ENCODE data around the gene CTSS. TPM values are rescaled to one million over a fixed set of nuclear protein-coding genes. Genes with fewer than 3 reads are reported as not detected.
"Not testable (repeated sequence)": the region's sequence is repeated elsewhere in the genome, so short reads cannot be mapped to it uniquely, and the experiment has no call there.

The CTSS gene
- 0.38 and 1.1 TPM in 2 replicates for total RNA-seq (2014; rRNA removed; shearing (Covaris generic))
- 1.4 TPM in 1 of 2 replicates, not detected in the other for polyA plus RNA-seq (2014; cell fraction: nucleus; rRNA removed)

GRCh38 chr1:150765296-150765976, at the start of gene CTSS:
CTSS (minus strand) TSS chr1:150765778; CDS start chr1:150764763, 1,015 bp downstream.
- DNase-seq (ENCODE audit: extremely low read depth, low read depth) = no peak

GRCh38 chr1:150813028-150813707, 47.6 kb upstream of the CTSS start:
- DNase-seq (ENCODE audit: extremely low read depth, low read depth) = peak; percentile 71

DNA sequence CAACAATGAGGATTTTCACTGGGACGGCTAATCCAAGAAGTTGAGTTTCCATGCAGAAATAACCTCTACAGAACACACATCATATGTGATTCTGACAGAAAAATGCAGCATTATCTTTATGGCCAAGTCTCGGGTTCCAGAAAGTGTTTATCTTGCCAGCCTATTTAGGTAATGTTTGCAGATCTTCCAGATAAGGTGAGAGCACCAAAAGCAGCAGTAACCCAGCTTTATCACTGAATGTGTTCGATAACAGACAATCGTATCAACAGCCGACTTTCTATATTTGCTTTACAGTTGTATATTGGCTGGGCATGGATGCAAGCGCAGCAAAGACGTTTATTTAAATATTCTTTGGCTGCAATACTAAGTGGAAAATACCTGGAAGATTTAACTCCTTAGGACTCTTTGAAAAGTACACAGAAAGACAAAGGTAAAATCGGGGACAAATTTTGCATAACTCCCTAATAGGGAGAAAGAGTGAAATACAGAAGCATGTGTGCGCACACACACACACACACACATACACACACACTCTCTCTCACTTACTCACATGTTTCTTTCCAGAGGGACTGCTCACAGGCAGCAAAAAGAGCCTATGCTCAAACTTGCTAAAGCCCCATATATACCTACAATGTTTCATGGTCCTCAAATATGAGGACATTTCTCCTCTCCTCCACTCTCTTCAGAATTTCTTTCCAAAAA, 45.5 kb upstream of the CTSS start:
- DNase-seq (ENCODE audit: extremely low read depth, low read depth) = no peak

- DNase-seq (ENCODE audit: extremely low read depth, low read depth) = no peak
These were observed 44.1 kb upstream of the CTSS start for GRCh38 chr1:150809651-150810050.

- DNase-seq (ENCODE audit: extremely low read depth, low read depth) = no peak
These were observed 43.3 kb upstream of the CTSS start for GRCh38 chr1:150808846-150809245.

GRCh38 chr1:150808121-150808520, 42.5 kb upstream of the CTSS start, which contains the start of gene CTSK:
CTSK (minus strand) TSS chr1:150808260; CDS start chr1:150806805, 1,455 bp downstream.
- no peak for DNase-seq (ENCODE audit: extremely low read depth, low read depth)

DNA sequence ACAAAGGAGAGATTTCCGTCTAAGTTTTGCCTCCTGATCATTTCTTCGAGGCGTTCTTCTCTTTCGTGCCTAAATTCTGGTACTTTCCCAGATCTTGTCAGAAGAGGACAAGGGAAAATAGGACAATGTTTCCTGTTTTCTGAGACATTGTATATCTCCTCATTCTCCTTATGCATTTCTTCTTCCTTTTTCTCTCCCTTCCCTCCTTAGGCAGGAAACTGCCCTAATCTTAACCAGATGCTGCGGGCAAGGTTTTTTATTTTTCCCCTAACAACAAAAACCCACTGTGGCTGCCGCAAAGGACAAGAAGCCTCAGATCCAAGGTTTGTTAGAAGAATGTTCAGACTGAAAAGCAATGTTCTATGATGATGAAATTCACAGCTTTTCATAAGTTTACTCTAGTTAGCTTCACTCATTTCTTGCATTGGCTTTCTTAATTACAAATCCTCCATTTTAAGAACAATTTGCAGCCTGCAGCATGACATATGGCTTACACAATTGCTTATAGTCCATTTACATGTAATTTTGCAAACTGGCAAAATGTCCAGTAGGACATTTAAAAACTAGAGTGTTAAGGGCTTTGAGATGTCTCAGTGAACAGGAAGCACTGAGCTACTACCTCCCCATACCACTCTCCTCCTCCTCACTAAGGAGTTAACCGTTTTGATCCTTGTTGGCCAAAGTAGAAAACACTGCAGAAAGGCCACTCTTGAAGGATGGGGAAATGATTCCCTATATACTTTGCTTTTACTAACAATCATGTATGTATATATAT, 41.9 kb upstream of the CTSS start:
- DNase-seq (ENCODE audit: extremely low read depth, low read depth) = no peak

DNA sequence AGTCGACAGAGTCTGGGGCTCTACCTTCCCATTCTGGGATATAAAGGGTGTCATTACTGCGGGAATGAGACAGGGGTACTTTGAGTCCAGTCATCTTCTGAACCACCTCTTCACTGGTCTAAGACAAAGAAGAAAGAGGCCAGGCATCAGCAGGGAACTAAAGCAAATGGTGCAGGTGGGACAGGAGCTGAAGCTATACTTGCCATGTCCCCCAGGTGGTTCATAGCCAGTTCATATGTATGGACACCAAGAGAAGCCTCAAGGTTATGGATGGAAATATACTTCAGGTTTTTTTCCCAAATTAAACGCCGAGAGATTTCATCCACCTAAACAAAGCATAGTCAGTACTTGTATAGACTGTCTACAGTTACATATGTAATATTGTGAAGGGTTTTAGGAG, 40.3 kb upstream of the CTSS start:
- no peak for DNase-seq (ENCODE audit: extremely low read depth, low read depth)

GRCh38 chr1:150804671-150805070, 39.1 kb upstream of the CTSS start:
- no peak for DNase-seq (ENCODE audit: extremely low read depth, low read depth)

- no peak for DNase-seq (ENCODE audit: extremely low read depth, low read depth)
These were observed 33.5 kb upstream of the CTSS start for GRCh38 chr1:150799089-150799488.

GRCh38 chr1:150798525-150798924, 32.9 kb upstream of the CTSS start:
- no peak for DNase-seq (ENCODE audit: extremely low read depth, low read depth)

DNA sequence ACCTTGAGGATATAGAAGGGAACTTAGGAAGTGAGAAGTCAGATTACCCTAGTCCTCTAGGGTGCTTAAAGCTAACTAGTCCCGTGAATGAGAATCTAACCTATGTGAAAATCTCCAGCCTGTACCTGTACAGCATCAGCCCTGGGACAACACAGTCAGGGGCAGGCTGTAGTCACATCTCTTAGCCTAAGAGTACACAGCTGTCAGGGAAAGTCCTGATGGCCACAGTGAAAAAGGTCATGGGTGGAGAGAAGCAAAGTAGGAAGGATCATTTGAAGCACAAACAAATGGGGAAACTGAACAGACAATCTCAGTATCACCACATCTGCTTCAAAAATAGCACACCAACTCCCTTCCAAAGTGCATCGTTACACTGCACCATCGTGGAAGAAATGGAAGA, 30.8 kb upstream of the CTSS start:
- no peak for DNase-seq (ENCODE audit: extremely low read depth, low read depth)

DNA sequence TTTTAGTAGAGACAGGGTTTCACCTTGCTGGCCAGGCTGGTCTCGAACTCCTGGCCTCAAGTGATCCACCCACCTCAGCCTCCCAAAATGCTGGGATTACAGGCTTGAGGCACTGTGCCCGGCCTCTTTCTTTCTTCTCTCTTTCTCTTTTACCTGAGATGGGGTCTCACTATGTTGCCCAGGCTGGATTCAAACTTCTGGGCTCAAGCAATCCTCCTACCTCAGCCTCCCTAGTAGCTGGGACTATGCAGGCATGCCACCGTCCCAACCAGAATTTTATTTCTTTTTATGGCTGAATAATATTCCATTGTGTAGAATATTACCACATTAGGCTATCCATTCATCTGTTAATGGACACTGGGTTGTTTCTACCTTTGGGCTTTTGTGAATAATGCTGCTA, 28.2 kb upstream of the CTSS start:
- DNase-seq (ENCODE audit: extremely low read depth, low read depth) = not testable (repeated sequence)

DNA sequence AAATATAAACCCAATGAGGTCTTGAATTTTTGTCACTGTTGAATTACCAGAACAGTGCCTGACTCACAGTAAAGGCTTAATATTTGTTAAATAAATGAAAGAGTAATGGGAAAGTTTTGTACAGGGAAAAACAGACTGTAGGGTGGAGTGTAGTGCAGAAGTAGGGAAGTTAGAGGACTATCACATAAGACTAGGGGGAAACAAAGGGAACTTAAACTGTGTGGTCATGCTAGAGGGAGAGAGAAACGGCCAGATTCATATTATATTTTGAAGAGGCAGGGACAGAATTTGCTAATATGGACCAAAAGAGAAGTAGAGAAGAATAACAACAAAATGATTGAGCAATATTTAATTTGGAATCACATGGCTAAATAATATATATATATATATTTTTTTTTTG, 27.6 kb upstream of the CTSS start:
- no peak for DNase-seq (ENCODE audit: extremely low read depth, low read depth)

DNA sequence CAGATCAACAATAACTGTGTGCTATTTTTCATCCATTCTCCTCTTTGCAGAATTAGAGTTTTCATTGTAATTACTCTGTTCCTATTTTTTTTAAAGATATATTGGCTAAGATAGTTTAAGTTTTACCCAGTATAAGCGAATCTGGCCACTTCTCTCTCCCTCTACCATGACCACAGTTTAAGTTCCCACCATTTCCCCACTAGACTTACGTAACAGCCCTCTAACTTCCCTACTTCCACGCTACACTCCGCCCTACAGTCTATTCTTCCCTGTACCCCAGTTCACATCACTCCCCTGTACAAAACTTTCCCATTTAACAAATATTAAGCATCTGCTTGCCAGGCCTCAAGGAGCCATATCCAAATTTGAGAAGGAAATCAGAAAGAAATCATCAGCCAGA, 26.0 kb upstream of the CTSS start:
- DNase-seq (ENCODE audit: extremely low read depth, low read depth) = no peak

GRCh38 chr1:150789396-150789795, 23.8 kb upstream of the CTSS start:
- no peak for DNase-seq (ENCODE audit: extremely low read depth, low read depth)

GRCh38 chr1:150788946-150789345, 23.4 kb upstream of the CTSS start:
- no peak for DNase-seq (ENCODE audit: extremely low read depth, low read depth)

GRCh38 chr1:150787455-150787854, 21.9 kb upstream of the CTSS start:
- DNase-seq (ENCODE audit: extremely low read depth, low read depth) = no peak

DNA sequence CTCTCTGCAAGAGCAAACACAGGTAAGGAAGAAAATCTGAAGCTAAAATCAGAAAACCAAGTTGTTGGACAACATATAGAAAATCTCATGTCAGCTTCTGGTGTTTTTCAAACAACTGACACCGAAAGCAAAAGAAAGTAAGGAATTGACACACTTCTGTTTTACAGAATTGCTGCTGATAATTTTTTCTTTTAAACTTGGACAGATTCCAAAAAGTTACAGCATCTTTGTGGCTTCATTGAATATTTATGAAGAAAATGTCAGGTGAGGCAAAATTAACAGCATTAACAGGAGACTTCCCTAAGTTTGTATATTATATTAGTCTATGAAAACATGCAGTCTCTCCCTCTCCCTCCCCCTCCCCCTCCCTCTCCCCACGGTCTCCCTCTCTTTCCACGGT, 14.9 kb upstream of the CTSS start:
- no peak for DNase-seq (ENCODE audit: extremely low read depth, low read depth)

- no peak for DNase-seq (ENCODE audit: extremely low read depth, low read depth)
These were observed 12.8 kb upstream of the CTSS start for GRCh38 chr1:150778409-150778808.

DNA sequence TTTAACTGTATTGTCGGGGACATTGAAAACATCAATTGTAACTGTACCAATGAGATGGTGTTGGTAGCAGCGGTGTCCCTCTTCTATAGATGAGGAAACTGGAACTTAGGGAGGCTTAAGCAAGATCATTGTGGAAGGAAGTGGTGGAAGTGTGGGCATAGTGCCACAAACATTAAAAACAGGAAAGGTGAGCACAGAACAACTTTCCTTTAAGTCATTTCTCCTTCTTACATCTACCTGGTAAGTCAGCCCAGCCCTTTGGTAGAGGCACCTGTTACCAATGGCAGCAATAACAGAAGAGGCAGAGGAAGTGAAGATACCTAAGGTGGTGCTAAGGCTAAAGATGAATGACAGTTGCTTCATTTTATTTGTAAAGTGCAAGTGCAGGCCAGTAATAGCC, 12.0 kb upstream of the CTSS start:
- DNase-seq (ENCODE audit: extremely low read depth, low read depth) = no peak

All from NCI-H460 (cell line).